Activated naive CD8-positive, alpha-beta T cell treated with anti-CD3 and anti-CD28 coated beads for 36 hours (primary cell): ENCODE measurements around the gene TBC1D3I. TPM values are rescaled to one million over a fixed set of nuclear protein-coding genes. Genes with fewer than 3 reads are reported as not detected.
"Not testable (repeated sequence)": the region's sequence is repeated elsewhere in the genome, so short reads cannot be mapped to it uniquely, and the experiment has no call there.

Experiments
- DNase-seq: peaks from one replicate; pipeline ENCODE4 v3.0.0; 2021
- H3K27ac Mint-ChIP-seq: one replicate; pipeline ENCODE4 v1.8.0; 2022; ENCODE audit warnings: mild to moderate bottlenecking, moderate library complexity, mixed read lengths
- H3K27me3 Mint-ChIP-seq: one replicate; pipeline ENCODE4 v1.8.0; 2022; ENCODE audit warnings: mild to moderate bottlenecking, mixed read lengths
- H3K36me3 Mint-ChIP-seq: one replicate; pipeline ENCODE4 v1.8.0; 2021; ENCODE audit warnings: mild to moderate bottlenecking, mixed read lengths
- H3K4me1 Mint-ChIP-seq: one replicate; pipeline ENCODE4 v1.8.0; 2021; ENCODE audit warnings: mixed read lengths
- H3K4me3 Mint-ChIP-seq: one replicate; pipeline ENCODE4 v1.8.0; 2022; ENCODE audit warnings: mild to moderate bottlenecking, moderate library complexity, mixed read lengths
- H3K9me3 Mint-ChIP-seq: one replicate; pipeline ENCODE4 v1.8.0; 2022; ENCODE audit warnings: mixed read lengths
- total RNA-seq, 2 experiments: library from RNA; stranded (reverse); gene quantifications; one replicate each; pipeline ENCODE4 v1.2.3, GENCODE V29; 2021

Gene TBC1D3I
- total RNA-seq, 2 experiments from 2014 or later, result not detected

GRCh38 chr17:36212272-36212605, 52.1 kb downstream of the TBC1D3I start:
- no peak overlapping the region for H3K4me3 Mint-ChIP-seq
- no peaks in the 10 kb centered on the region for H3K36me3 Mint-ChIP-seq
- no peak for DNase-seq
- peaks cover 27% of the 10 kb centered on the region for H3K27me3 Mint-ChIP-seq
- H3K9me3 Mint-ChIP-seq, result no peaks in the 10 kb centered on the region
- H3K4me1 Mint-ChIP-seq, result peaks cover 4% of the 10 kb centered on the region
- no peak overlapping the region for H3K27ac Mint-ChIP-seq

- not testable (repeated sequence) for DNase-seq, H3K4me1 Mint-ChIP-seq
- H3K27ac Mint-ChIP-seq, result peak overlapping the region; percentile 31
Observed at GRCh38 chr17:36211484-36212271, 52.7 kb downstream of the TBC1D3I start.

DNA sequence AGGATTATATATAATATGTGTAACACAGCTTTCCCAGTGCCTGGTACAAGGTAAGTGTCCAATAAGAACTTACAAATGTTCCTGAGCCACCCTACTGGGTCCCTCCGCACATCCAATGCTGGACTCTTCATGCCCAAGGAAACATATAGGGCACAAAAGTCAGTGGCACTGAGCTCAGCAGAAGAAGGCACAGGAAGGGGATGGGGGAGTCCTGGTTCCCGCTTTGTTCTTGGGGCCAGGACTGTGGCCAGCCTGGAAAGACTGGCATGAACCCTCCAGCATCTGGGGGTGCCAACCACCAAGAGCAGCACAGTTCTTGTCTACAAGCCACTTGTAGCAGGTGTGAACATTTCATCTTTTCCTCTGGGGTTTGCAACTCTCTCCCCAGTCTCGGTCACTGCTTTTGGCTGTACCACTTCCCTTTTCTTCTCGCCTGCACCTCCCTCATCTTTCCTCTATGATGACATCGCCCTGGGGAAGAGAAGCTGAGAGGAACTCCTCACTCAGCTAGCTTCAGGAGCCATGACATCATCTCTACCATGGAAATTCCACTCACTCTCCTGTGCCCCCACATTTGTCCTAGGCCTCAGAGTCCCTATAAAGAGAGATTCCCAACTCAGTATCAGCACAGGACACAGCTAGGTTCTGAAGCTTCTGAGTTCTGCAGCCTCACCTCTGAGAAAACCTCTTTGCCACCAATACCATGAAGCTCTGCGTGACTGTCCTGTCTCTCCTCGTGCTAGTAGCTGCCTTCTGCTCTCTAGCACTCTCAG, 53.7 kb downstream of the TBC1D3I start, which contains the start of gene CCL4L2:
TSS of gene CCL4L2 (plus strand) at position 625 of the 773 bp plus-strand sequence.
- Mint-ChIP-seq H3K27me3 (peaks cover 34% of the 10 kb centered on the region), H3K4me3 (peak within 1 kb of the TSS; percentile 2), H3K27ac (peak within 1 kb of the TSS; percentile 31)
- not testable (repeated sequence) for H3K9me3 Mint-ChIP-seq, DNase-seq, H3K4me1 Mint-ChIP-seq, H3K36me3 Mint-ChIP-seq

More at GRCh38 chr17:36211484-36212271, 52.7 kb downstream of the TBC1D3I start:
- H3K27me3 Mint-ChIP-seq, result peaks cover 29% of the 10 kb centered on the region
- H3K9me3 Mint-ChIP-seq, H3K36me3 Mint-ChIP-seq: not testable (repeated sequence)
- peak overlapping the region; percentile 2 for H3K4me3 Mint-ChIP-seq

DNA sequence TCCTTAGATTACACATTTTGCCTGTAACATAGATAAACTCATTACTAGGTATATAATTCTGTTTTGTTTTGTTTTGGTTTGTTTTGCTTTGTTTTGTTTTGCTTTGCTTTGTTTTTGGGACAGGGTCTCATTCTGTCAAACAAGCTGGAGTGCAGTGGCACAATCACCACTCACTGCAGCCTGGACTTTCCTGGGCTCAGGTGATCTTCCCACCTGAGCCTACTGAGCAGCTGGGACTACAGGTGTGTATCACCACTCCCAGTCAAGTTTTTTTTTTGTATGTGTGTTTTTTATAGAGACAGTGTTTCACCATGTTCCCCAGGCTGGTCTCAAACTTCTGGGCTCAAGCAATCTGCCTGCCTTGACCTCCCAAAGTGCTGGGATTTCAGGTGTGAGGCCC, 54.8 kb downstream of the TBC1D3I start:
- no peaks in the 10 kb centered on the region for H3K36me3 Mint-ChIP-seq
- peaks cover 8% of the 10 kb centered on the region for H3K4me1 Mint-ChIP-seq
- no peaks in the 10 kb centered on the region for H3K9me3 Mint-ChIP-seq
- H3K27ac Mint-ChIP-seq, result no peak overlapping the region
- DNase-seq, result no peak
- peaks cover 39% of the 10 kb centered on the region for H3K27me3 Mint-ChIP-seq
- H3K4me3 Mint-ChIP-seq, result no peak overlapping the region

GRCh38 chr17:36207383-36207782, 57.0 kb downstream of the TBC1D3I start:
- H3K27ac Mint-ChIP-seq, H3K36me3 Mint-ChIP-seq, H3K9me3 Mint-ChIP-seq, H3K4me1 Mint-ChIP-seq, H3K4me3 Mint-ChIP-seq, DNase-seq: not testable (repeated sequence)
- H3K27me3 Mint-ChIP-seq, result peaks cover 37% of the 10 kb centered on the region

DNA sequence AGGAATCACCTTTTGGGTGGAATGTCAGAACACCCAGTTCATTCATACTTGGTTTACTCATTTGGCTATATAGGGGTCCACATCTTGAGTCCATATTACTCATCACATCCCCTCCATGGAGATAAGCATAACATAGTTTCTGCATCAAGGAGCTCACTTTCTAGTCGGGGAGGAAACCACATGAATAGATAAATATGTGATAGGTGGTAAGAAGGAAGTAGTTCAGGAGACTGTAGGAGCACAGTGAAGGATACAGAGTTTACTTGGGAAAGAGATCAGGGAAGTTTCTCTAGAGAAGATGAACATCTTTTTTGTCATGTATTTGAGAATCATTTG, 57.9 kb downstream of the TBC1D3I start:
- H3K36me3 Mint-ChIP-seq, H3K27ac Mint-ChIP-seq, H3K9me3 Mint-ChIP-seq, DNase-seq, H3K4me3 Mint-ChIP-seq: not testable (repeated sequence)
- Mint-ChIP-seq H3K4me1 (peaks cover 16% of the 10 kb centered on the region), H3K27me3 (peaks cover 39% of the 10 kb centered on the region)

DNA sequence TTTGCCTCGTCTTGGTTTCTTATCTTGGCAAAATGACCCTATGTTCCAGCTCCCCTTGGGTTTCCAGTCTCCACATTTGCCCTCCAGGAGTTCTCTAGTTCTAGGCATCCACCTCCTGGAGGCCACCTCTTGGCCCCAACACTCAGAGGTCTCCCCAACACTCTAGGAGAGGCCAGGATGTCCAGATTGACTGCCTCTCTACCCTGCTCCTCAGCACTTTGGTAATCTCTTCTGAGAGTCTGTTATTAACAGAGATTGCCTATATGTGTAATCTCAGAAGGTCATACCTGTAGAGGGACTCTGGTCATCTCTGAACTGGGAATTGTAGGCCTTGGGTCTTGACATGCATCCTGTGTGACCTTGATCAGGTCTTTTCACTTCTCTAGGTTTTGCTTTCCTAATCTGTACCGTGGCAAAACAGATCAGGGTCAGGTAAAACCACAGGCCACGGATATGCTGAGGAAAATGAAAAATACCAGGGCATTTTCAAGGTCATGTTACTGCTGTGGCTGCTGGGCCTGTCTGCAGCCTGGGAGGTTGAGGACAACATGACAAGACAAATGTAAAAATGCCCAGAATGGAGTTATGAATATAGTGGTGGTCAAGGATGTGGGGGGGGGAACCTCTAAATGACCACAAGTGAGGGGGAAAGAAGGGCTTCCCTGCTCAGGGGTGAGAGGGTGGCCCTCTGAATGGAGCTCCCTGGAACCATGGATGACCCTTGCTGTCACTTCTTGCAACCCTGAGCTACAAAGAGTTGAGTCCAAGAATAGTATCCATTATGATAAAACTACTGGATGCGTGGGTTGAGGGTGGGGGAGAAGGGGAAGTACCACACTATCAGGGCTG, 58.5 kb downstream of the TBC1D3I start:
- Mint-ChIP-seq H3K4me1 (peaks cover 17% of the 10 kb centered on the region), H3K27ac (no peak overlapping the region), H3K9me3 (no peaks in the 10 kb centered on the region), H3K4me3 (no peak overlapping the region), H3K27me3 (peaks cover 38% of the 10 kb centered on the region), H3K36me3 (no peaks in the 10 kb centered on the region)
- no peak for DNase-seq

DNA sequence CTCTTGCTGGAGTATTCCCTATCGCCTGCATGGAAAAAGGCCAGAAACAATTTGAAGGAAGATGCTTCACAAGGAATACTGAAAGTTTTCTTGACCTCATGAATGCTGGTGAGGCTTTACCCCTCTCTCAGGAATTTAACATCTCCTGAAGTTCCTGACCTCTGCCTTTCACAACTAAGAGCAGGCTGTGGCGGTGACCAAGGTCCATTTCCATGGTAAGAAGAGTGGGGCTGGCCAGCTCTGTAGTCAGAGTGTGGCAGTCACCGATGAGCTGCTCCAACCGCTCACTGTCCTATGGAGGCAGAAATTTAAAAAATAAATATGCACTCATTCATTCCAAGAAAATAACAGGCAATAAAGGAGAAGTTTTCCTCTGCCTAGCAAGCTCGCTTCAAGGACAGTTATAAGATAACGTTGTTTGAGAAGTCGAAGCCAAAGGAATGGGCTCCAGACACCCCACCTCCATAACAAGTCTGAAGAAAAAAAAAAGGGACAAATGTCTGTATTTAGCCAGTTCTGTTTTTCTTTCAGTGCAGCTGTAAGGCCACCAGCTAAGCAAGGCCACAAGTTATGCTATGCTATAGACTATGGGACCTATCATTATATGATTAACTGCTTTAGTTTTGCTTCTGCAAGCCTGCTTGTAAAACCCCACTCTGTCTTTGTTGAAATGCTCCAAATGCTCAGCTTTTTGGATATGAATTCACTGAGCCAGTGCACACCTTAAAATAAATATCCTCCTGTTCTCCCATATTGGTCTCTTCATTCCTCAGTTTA, 59.5 kb downstream of the TBC1D3I start:
- no peaks in the 10 kb centered on the region for H3K36me3 Mint-ChIP-seq
- peaks cover 38% of the 10 kb centered on the region for H3K27me3 Mint-ChIP-seq
- no peak for DNase-seq
- H3K27ac Mint-ChIP-seq, result no peak overlapping the region
- H3K4me1 Mint-ChIP-seq, result peaks cover 17% of the 10 kb centered on the region
- H3K9me3 Mint-ChIP-seq, result no peaks in the 10 kb centered on the region
- no peak overlapping the region for H3K4me3 Mint-ChIP-seq

Other genes starting within 250 kb of the TBC1D3I start
- gene CCL23, start 246.6 kb downstream of the TBC1D3I start, total RNA-seq, result not detected
- not detected for gene CCL18, start 200.3 kb downstream of the TBC1D3I start, total RNA-seq
- gene CCL3, start 174.4 kb downstream of the TBC1D3I start, total RNA-seq, result 10 to 100 TPM; 51.5 to 52.7 TPM
- 10 to 100 TPM; 43.7 to 49.4 TPM for gene CCL4, start 160.7 kb downstream of the TBC1D3I start, total RNA-seq
- 1 to 10 TPM; 2.0 to 2.6 TPM for gene TBC1D3B, start 87.9 kb downstream of the TBC1D3I start, total RNA-seq
- 1 to 10 TPM; 2.9 to 3.2 TPM for gene CCL3L1, start 67.8 kb downstream of the TBC1D3I start, total RNA-seq
- 1 to 10 TPM; 4.4 to 5.5 TPM for gene CCL4L2, start 53.5 kb downstream of the TBC1D3I start, total RNA-seq
- gene TBC1D3G, start 59.3 kb upstream of the TBC1D3I start, total RNA-seq, result not detected
- gene TBC1D3H, start 123.9 kb upstream of the TBC1D3I start, total RNA-seq, result under 1 TPM in 1 of 2 experiments, not detected in 1; 0.78 TPM
- gene ZNHIT3, start 222.1 kb upstream of the TBC1D3I start, total RNA-seq, result 10 to 100 TPM; 52.4 to 59.7 TPM